NCI-H748 (cell line): ENCODE data around the gene PLEKHO2.

Source experiments
- DNase-seq: peaks from one replicate; lab custom pipeline; 2025; ENCODE audit not compliant: unreplicated experiment; lab: John Stamatoyannopoulos, UW

PLEKHO2 gene

GRCh38 chr15:64855205-64855975, 13.7 kb downstream of the PLEKHO2 start:
- DNase-seq = no peak

GRCh38 chr15:64856429-64857145, 14.9 kb downstream of the PLEKHO2 start:
- DNase-seq = no peak

GRCh38 chr15:64857421-64857820, 15.7 kb downstream of the PLEKHO2 start:
- no peak for DNase-seq

- no peak for DNase-seq
Measured at GRCh38 chr15:64858021-64858575, 16.4 kb downstream of the PLEKHO2 start.

GRCh38 chr15:64859226-64859625, 17.5 kb downstream of the PLEKHO2 start:
- DNase-seq = no peak

GRCh38 chr15:64861331-64861730, 19.6 kb downstream of the PLEKHO2 start:
- no peak for DNase-seq

- DNase-seq = no peak
Measured at GRCh38 chr15:64861960-64862359, 20.2 kb downstream of the PLEKHO2 start.

GRCh38 chr15:64862408-64862807, 20.7 kb downstream of the PLEKHO2 start:
- no peak for DNase-seq

GRCh38 chr15:64864068-64864467, 22.4 kb downstream of the PLEKHO2 start:
- DNase-seq = no peak

GRCh38 chr15:64865126-64865997, 23.6 kb downstream of the PLEKHO2 start:
- DNase-seq = no peak

GRCh38 chr15:64865998-64866520, 24.3 kb downstream of the PLEKHO2 start:
- no peak for DNase-seq

GRCh38 chr15:64869501-64869900, 27.8 kb downstream of the PLEKHO2 start:
- no peak for DNase-seq

- DNase-seq = no peak
Measured at GRCh38 chr15:64870353-64870752, 28.6 kb downstream of the PLEKHO2 start.

- no peak for DNase-seq
Measured at GRCh38 chr15:64875641-64876223, 34.0 kb downstream of the PLEKHO2 start.

GRCh38 chr15:64877435-64877834, 35.7 kb downstream of the PLEKHO2 start:
- DNase-seq = no peak

GRCh38 chr15:64878705-64879104, 37.0 kb downstream of the PLEKHO2 start:
- no peak for DNase-seq

GRCh38 chr15:64883100-64883581, 41.4 kb downstream of the PLEKHO2 start:
- DNase-seq = no peak

GRCh38 chr15:64883997-64884511, 42.3 kb downstream of the PLEKHO2 start:
- DNase-seq = peak; percentile 32

- DNase-seq = no peak
Measured at GRCh38 chr15:64884679-64885078, 43.0 kb downstream of the PLEKHO2 start.

- DNase-seq = no peak
Measured at GRCh38 chr15:64888336-64888735, 46.6 kb downstream of the PLEKHO2 start.
